LHCN-M2 (cell line): ENCODE data around the gene ABCA7. TPM values are rescaled to one million over a fixed set of nuclear protein-coding genes. Genes with fewer than 3 reads are reported as not detected.
"Not testable (repeated sequence)": the region's sequence is repeated elsewhere in the genome, so short reads cannot be mapped to it uniquely, and the experiment has no call there.

ENCODE experiments used
- DNase-seq: peaks from one replicate; pipeline ENCODE4 v3.0.0-alpha.2; 2012; ENCODE audit warnings: low read depth
- total RNA-seq: library from RNA; depleted of rRNA; stranded (reverse); fragments of >200 nt; gene quantifications from 2 replicates; pipeline ENCODE4 v1.2.3, GENCODE V29; 2014

Gene ABCA7
- total RNA-seq, 1 experiment from 2014 or later = 21.5 TPM

- DNase-seq = no peak
Observed at GRCh38 chr19:1017115-1017905, 22.6 kb upstream of the ABCA7 start.

GRCh38 chr19:1017906-1018305 lies 22.0 kb upstream of the ABCA7 start:
- DNase-seq = no peak

- DNase-seq = no peak
Observed at GRCh38 chr19:1018393-1018792, 21.5 kb upstream of the ABCA7 start.

GRCh38 chr19:1018932-1019615 lies 20.8 kb upstream of the ABCA7 start:
- DNase-seq = no peak

GRCh38 chr19:1019616-1019961 lies 20.3 kb upstream of the ABCA7 start:
- DNase-seq = no peak

GRCh38 chr19:1019980-1020867 lies 19.7 kb upstream of the ABCA7 start:
- DNase-seq = no peak

GRCh38 chr19:1020868-1021425 lies 19.0 kb upstream of the ABCA7 start, which contains the start of gene TMEM259:
Gene TMEM259 (minus strand): TSS chr19:1021123. CDS start chr19:1020996, 127 bp downstream.
- peak; percentile 95 for DNase-seq

- not testable (repeated sequence) for DNase-seq
Observed at GRCh38 chr19:1023883-1024188, 16.1 kb upstream of the ABCA7 start.

- DNase-seq = not testable (repeated sequence)
Observed at GRCh38 chr19:1025080-1025479, 14.8 kb upstream of the ABCA7 start.

GRCh38 chr19:1025960-1026782 lies 13.7 kb upstream of the ABCA7 start, which contains the start of gene CNN2:
Gene CNN2 (plus strand): TSS chr19:1026608. CDS start chr19:1026662, 54 bp downstream.
- DNase-seq = peak; percentile 59

- DNase-seq = peak; percentile 48
Observed at GRCh38 chr19:1026783-1027649, 12.9 kb upstream of the ABCA7 start.

- no peak for DNase-seq
Observed at GRCh38 chr19:1027650-1028061, 12.3 kb upstream of the ABCA7 start.

GRCh38 chr19:1028062-1028926 lies 11.6 kb upstream of the ABCA7 start:
- DNase-seq = peak; percentile 96

- no peak for DNase-seq
Observed at GRCh38 chr19:1032264-1032867, 7.5 kb upstream of the ABCA7 start.

GRCh38 chr19:1035998-1036621 lies 3.8 kb upstream of the ABCA7 start:
- DNase-seq = no peak

- DNase-seq = no peak
Observed at GRCh38 chr19:1037621-1038064, 2.3 kb upstream of the ABCA7 start.

GRCh38 chr19:1038978-1039645 lies 795 bp upstream of the ABCA7 start:
- no peak for DNase-seq
